H1 (cell line): Measurements from ENCODE around the gene OR13C5. TPM values are rescaled to one million over a fixed set of nuclear protein-coding genes. Genes with fewer than 3 reads are reported as not detected.

Source experiments
- CTCF ChIA-PET: fragments of 300-600 bp; sonication (Branson Sonifier 250); formaldehyde crosslinking; loops from one replicate; lab custom pipeline; 2021; ENCODE audit not compliant: partially characterized antibody; lab: Charles Lee
- POLR2A ChIA-PET: fragments of 300-600 bp; sonication (Branson Sonifier 250); formaldehyde crosslinking; loops from one replicate; lab custom pipeline; 2021; ENCODE audit warnings: inconsistent platforms; ENCODE audit not compliant: partially characterized antibody; lab: Charles Lee
- DNase-seq, 2 experiments: peaks; one replicate each; pipeline versions ENCODE4 v3.0.0 to v3.0.0-alpha.2; 2010 to 2022; ENCODE audit warnings: low spot score in 2 of 2, low read depth in 1 of 2, mixed read lengths in 1 of 2
- FAIRE-seq: peaks from 2 replicates; lab custom pipeline; 2011; peaks lifted over from hg19 to GRCh38; lab: Jason Lieb, UNC
- H2AFZ ChIP-seq: 2 replicates; pipeline ENCODE4 v1.8.1; 2012; ENCODE audit warnings: low read length, inconsistent platforms
- H2AK5ac ChIP-seq: 2 replicates; pipeline ENCODE4 v1.6.1; 2013; ENCODE audit warnings: low read depth, low read length
- H2BK120ac ChIP-seq: replicated peaks from 2 replicates; pipeline ENCODE3; 2013; ENCODE audit warnings: low read depth, low read length, inconsistent platforms
- H2BK12ac ChIP-seq: 2 replicates; pipeline ENCODE4 v1.6.1; 2013; ENCODE audit warnings: low read depth, low read length
- H2BK15ac ChIP-seq: 2 replicates; pipeline ENCODE4 v1.6.1; 2013; ENCODE audit warnings: low read length
- H2BK20ac ChIP-seq: 2 replicates; pipeline ENCODE4 v1.6.1; 2013; ENCODE audit warnings: low read length
- H2BK5ac ChIP-seq: 2 replicates; pipeline ENCODE4 v1.6.1; 2013; ENCODE audit warnings: low read depth, low read length
- H3K14ac ChIP-seq: 2 replicates; pipeline ENCODE4 v1.6.1; 2013; ENCODE audit warnings: inconsistent platforms; ENCODE audit not compliant: insufficient read length
- H3K18ac ChIP-seq: 2 replicates; pipeline ENCODE4 v1.6.1; 2013; ENCODE audit warnings: low read length; ENCODE audit errors: extremely low read depth
- H3K23ac ChIP-seq: 2 replicates; pipeline ENCODE4 v1.6.1; 2013; ENCODE audit warnings: inconsistent platforms; ENCODE audit not compliant: insufficient read length
- H3K23me2 ChIP-seq: 2 replicates; pipeline ENCODE4 v1.6.1; 2013; ENCODE audit warnings: low read depth, low read length
- H3K27ac ChIP-seq: 2 replicates; pipeline ENCODE4 v1.6.1; 2011; ENCODE audit warnings: low read depth, low read length, inconsistent platforms
- H3K27me3 ChIP-seq, 4 experiments: replicated peaks in 1 of 4; 1 replicate in 1 of 4; 2 replicates in 3 of 4; pipeline versions ENCODE4 v1.6.1 to v1.8.1; 2011 to 2013; ENCODE audit warnings: low read length in 3 of 4, mild to moderate bottlenecking in 3 of 4, inconsistent platforms in 2 of 4, mixed read lengths in 2 of 4, moderate library complexity in 1 of 4; ENCODE audit not compliant: control insufficient read depth in 3 of 4, insufficient read depth in 3 of 4; ENCODE audit errors: extremely low read depth in 1 of 4
- H3K36me3 ChIP-seq, 4 experiments: 2 replicates each; pipeline versions ENCODE4 v1.6.1 to v1.8.1; 2011 to 2013; ENCODE audit warnings: mild to moderate bottlenecking in 4 of 4, low read length in 3 of 4, moderate library complexity in 2 of 4, control low read depth in 1 of 4, inconsistent platforms in 1 of 4; ENCODE audit not compliant: insufficient read depth in 4 of 4, control insufficient read depth in 2 of 4
- H3K4ac ChIP-seq: replicated peaks from 2 replicates; pipeline ENCODE3; 2013; ENCODE audit warnings: low read length, low read depth, mixed read lengths, inconsistent platforms; ENCODE audit not compliant: insufficient read length
- H3K4me1 ChIP-seq, 4 experiments: replicated peaks in 1 of 4; 1 replicate in 1 of 4; 2 replicates in 3 of 4; pipeline versions ENCODE4 v1.6.1 to v1.8.1; 2011 to 2013; ENCODE audit warnings: low read length in 3 of 4, inconsistent platforms in 2 of 4, mixed read lengths in 1 of 4; ENCODE audit not compliant: insufficient read depth in 4 of 4, control insufficient read depth in 3 of 4
- H3K4me2 ChIP-seq, 2 experiments: 2 replicates each; pipeline versions ENCODE4 v1.6.1 to v1.8.1; 2011 to 2013; ENCODE audit warnings: low read depth in 2 of 2, low read length in 2 of 2, control low read depth in 1 of 2, inconsistent platforms in 1 of 2, mild to moderate bottlenecking in 1 of 2; ENCODE audit not compliant: insufficient read depth in 1 of 2
- H3K4me3 ChIP-seq, 4 experiments: fragments of 200-600, 300-600 bp in 1 of 4; sonication (generic), shearing (Covaris generic), sonication (Bioruptor Twin) in 1 of 4; 2 replicates each; pipeline versions ENCODE4 v1.5.1 to v1.8.1; 2011 to 2016; ENCODE audit warnings: low read length in 4 of 4, low read depth in 3 of 4, control low read depth in 2 of 4, inconsistent platforms in 2 of 4, mild to moderate bottlenecking in 2 of 4, mixed read lengths in 1 of 4, moderate library complexity in 1 of 4; ENCODE audit not compliant: insufficient read depth in 2 of 4; ENCODE audit errors: extremely low read depth in 1 of 4
- H3K56ac ChIP-seq: replicated peaks from 2 replicates; pipeline ENCODE3; 2013; ENCODE audit warnings: low read depth, mild to moderate bottlenecking, mixed read lengths, low read length, inconsistent platforms; ENCODE audit not compliant: insufficient read length
- H3K79me1 ChIP-seq: 2 replicates; pipeline ENCODE4 v1.6.1; 2013; ENCODE audit warnings: low read depth, low read length, control low read depth
- H3K79me2 ChIP-seq, 2 experiments: 2 replicates each; pipeline versions ENCODE4 v1.6.1 to v1.8.1; 2012 to 2013; ENCODE audit warnings: low read length in 2 of 2, mild to moderate bottlenecking in 2 of 2, inconsistent platforms in 1 of 2; ENCODE audit not compliant: insufficient read depth in 2 of 2, control insufficient read depth in 1 of 2
- H3K9ac ChIP-seq, 4 experiments: replicated peaks in 1 of 4; 1 replicate in 1 of 4; 2 replicates in 3 of 4; pipeline versions ENCODE4 v1.6.1 to v1.8.1; 2011 to 2013; ENCODE audit warnings: low read depth in 3 of 4, low read length in 3 of 4, control low read depth in 2 of 4, mild to moderate bottlenecking in 2 of 4, moderate library complexity in 2 of 4, inconsistent platforms in 1 of 4; ENCODE audit errors: extremely low read depth in 1 of 4
- H3K9me3 ChIP-seq, 2 experiments: 2 replicates each; pipeline versions ENCODE4 v1.6.1 to v1.8.1; 2012 to 2013; ENCODE audit warnings: mild to moderate bottlenecking in 2 of 2, moderate library complexity in 2 of 2, control low read depth in 1 of 2, inconsistent platforms in 1 of 2, low read depth in 1 of 2, low read length in 1 of 2, mixed read lengths in 1 of 2; ENCODE audit not compliant: insufficient read depth in 2 of 2
- H4K20me1 ChIP-seq, 2 experiments: replicated peaks in 1 of 2; 2 replicates each; pipeline versions ENCODE3 to v1.8.1; 2011 to 2013; ENCODE audit warnings: inconsistent platforms in 2 of 2, low read length in 2 of 2, mild to moderate bottlenecking in 1 of 2; ENCODE audit not compliant: insufficient read depth in 2 of 2, control insufficient read depth in 1 of 2
- H4K5ac ChIP-seq: 2 replicates; pipeline ENCODE4 v1.6.1; 2013; ENCODE audit warnings: low read length, low read depth, mixed read lengths, inconsistent platforms; ENCODE audit not compliant: insufficient read length
- H4K8ac ChIP-seq: 2 replicates; pipeline ENCODE4 v1.8.0; 2013; ENCODE audit warnings: mild to moderate bottlenecking, moderate library complexity, low read length, inconsistent platforms; ENCODE audit not compliant: insufficient read depth; ENCODE audit errors: extremely low read depth
- H4K91ac ChIP-seq: replicated peaks from 2 replicates; pipeline ENCODE3; 2013; ENCODE audit warnings: low read length, mixed read lengths, inconsistent platforms; ENCODE audit not compliant: insufficient read length
- CTCF ChIP-seq, 3 experiments: IDR thresholded peaks; 1 replicate in 2 of 3; 2 replicates in 1 of 3; pipeline versions ENCODE4 v1.5.1 to v1.6.1; 2011; ENCODE audit warnings: low read length in 3 of 3, mild to moderate bottlenecking in 3 of 3, inconsistent platforms in 2 of 3, low read depth in 1 of 3, moderate library complexity in 1 of 3; ENCODE audit not compliant: insufficient read depth in 1 of 3; ENCODE audit errors: control extremely low read depth in 1 of 3
- EP300 ChIP-seq, 2 experiments: IDR thresholded peaks; 1 replicate in 1 of 2; 2 replicates in 1 of 2; pipeline ENCODE4 v1.6.1; 2011 to 2012; ENCODE audit warnings: low read depth in 2 of 2, low read length in 2 of 2, mild to moderate bottlenecking in 2 of 2, borderline replicate concordance in 1 of 2, inconsistent platforms in 1 of 2, moderate library complexity in 1 of 2
- RAD21 ChIP-seq, 2 experiments: IDR thresholded peaks in 1 of 2; conservative IDR thresholded peaks in 1 of 2; 2 replicates each; pipeline ENCODE4 v1.6.1; 2011; ENCODE audit warnings: low read depth in 2 of 2, low read length in 2 of 2, improper control_type of control experiment in 1 of 2, inconsistent platforms in 1 of 2, mild to moderate bottlenecking in 1 of 2, moderate library complexity in 1 of 2
- SRF ChIP-seq: IDR thresholded peaks from 2 replicates; pipeline ENCODE4 v1.6.1; 2011; ENCODE audit warnings: mild to moderate bottlenecking, low read depth, low read length, moderate library complexity
- TAF1 ChIP-seq: IDR thresholded peaks from 2 replicates; pipeline ENCODE4 v1.6.1; 2011; ENCODE audit warnings: mild to moderate bottlenecking, low read depth, low read length
- WGBS, 2 experiments: shearing (Covaris generic) in 1 of 2; methylation state at CpG; one replicate each; pipeline versions ENCODE4 v1.1.6 to v1.1.7; 2013 to 2015; ENCODE audit warnings: low lambda C conversion rate in 2 of 2, mixed read lengths in 2 of 2, inconsistent platforms in 1 of 2, low coverage in 1 of 2, missing lambda C conversion rate in 1 of 2; ENCODE audit not compliant: insufficient replicate concordance in 2 of 2, insufficient coverage in 1 of 2, insufficient read length in 1 of 2; ENCODE audit errors: extremely low coverage in 1 of 2, missing lambda C conversion rate in 1 of 2; 5-methylcytosine and 5-hydroxymethylcytosine counted together
- polyA plus RNA-seq, 7 experiments: library from polyadenylated mRNA; depleted of rRNA in 3 of 7; stranded (reverse) in 5 of 7; unstranded in 2 of 7; fragments of >200 nt in 5 of 7; fragments of 200-250 nt in 2 of 7; gene quantifications; 1 replicate in 5 of 7; 2 replicates in 1 of 7; 4 replicates in 1 of 7; pipeline versions ENCODE4 v1.2.1 to v1.2.3, GENCODE V29; 2011 to 2013; ENCODE audit warnings: missing spikeins in 2 of 7, mixed read lengths in 2 of 7
- total RNA-seq: library from RNA; stranded (reverse); fragmentation: NEBNext Ultra II Directional; extraction: Animal tissue kit (Norgen Biotek cat#: 25700); gene quantifications from 2 replicates; pipeline ENCODE4 v1.2.1, GENCODE V29; 2021

OR13C5 gene
- total and polyA plus RNA-seq, 2 of the 8 experiments (the other 6 are each of a cell fraction or from before 2014, with no cell fraction given): not detected

GRCh38 chr9:104608336-104608735, 9.1 kb upstream of the OR13C5 start:
- DNase-seq: no peak

More at GRCh38 chr9:104608336-104608735, 9.1 kb upstream of the OR13C5 start:
- no peak overlapping the region for H2BK15ac ChIP-seq
- FAIRE-seq: no peak
- no peak overlapping the region for H3K18ac ChIP-seq
- no peak overlapping the region for H2BK12ac ChIP-seq
- TF ChIP-seq TAF1: no peak
- peak in 1 of 3 experiments; percentile 25; a peak in 2 of 4 replicates for TF ChIP-seq CTCF (IDR thresholded peaks at IDR 0.05; ENCODE audit: control extremely low read depth in 1 of 3, insufficient read depth in 1 of 3, low read depth in 1 of 3, low read length in 3 of 3)
- peak in 1 of 2 experiments; percentile 34; a peak in 3 of 4 replicates for TF ChIP-seq RAD21 (IDR thresholded peaks at IDR 0.05 in 1 of 2, conservative IDR thresholded peaks at IDR 0.05 in 1 of 2; ENCODE audit: low read depth in 2 of 2, low read length in 2 of 2)
- TF ChIP-seq EP300 (IDR thresholded peaks at IDR 0.05; ENCODE audit: borderline replicate concordance in 1 of 2, low read depth in 2 of 2, low read length in 2 of 2): no peak
- TF ChIP-seq SRF: no peak
- H2AK5ac ChIP-seq: no peak overlapping the region
- no peak overlapping the region for H4K8ac ChIP-seq
- no peaks in the 10 kb centered on the region for H3K23me2 ChIP-seq
- no peak overlapping the region for H2BK20ac ChIP-seq
- H3K14ac ChIP-seq: no peak overlapping the region
- H3K9me3 ChIP-seq: no peaks in the 10 kb centered on the region
- H2BK5ac ChIP-seq: no peak overlapping the region
- H4K91ac ChIP-seq: no peak overlapping the region
- no peak overlapping the region for H3K9ac ChIP-seq
- H2AFZ ChIP-seq: no peak overlapping the region
- no peaks in the 10 kb centered on the region for H3K36me3 ChIP-seq
- no peaks in the 10 kb centered on the region for H3K4me1 ChIP-seq
- H2BK120ac ChIP-seq: no peak overlapping the region
- H3K27me3 ChIP-seq: no peaks in the 10 kb centered on the region
- H3K4me2 ChIP-seq: no peak overlapping the region
- H4K20me1 ChIP-seq: no peaks in the 10 kb centered on the region
- H3K23ac ChIP-seq: no peak overlapping the region
- no peak overlapping the region for H3K4me3 ChIP-seq
- no peak overlapping the region for H3K56ac ChIP-seq
- no peaks in the 10 kb centered on the region for H3K79me2 ChIP-seq
- CTCF ChIA-PET: no interaction called here
- no peaks in the 10 kb centered on the region for H3K79me1 ChIP-seq
- H3K27ac ChIP-seq: no peak overlapping the region
- POLR2A ChIA-PET: no interaction called here
- H3K4ac ChIP-seq: no peak overlapping the region
- WGBS, 2 experiments: 60% methylated on average over 1 of the region's 1 CpG; no CpG with 5 or more reads in 1 of the 2 experiments
- no peak overlapping the region for H4K5ac ChIP-seq
